ENCODE measurements around the gene ABCC4. TPM values are rescaled to one million over a fixed set of nuclear protein-coding genes. Genes with fewer than 3 reads are reported as not detected.

ABCC4 gene
- polyA plus RNA-seq, 1 experiment, result 140 TPM

GRCh38 chr13:95224064-95224463, 77.2 kb downstream of the ABCC4 start:
- ChIA-PET CTCF (interaction anchor here (0.7 to 1.7 kb wide), 3 partner anchors 19 to 180 kb away, joined by 3 to 7 read pairs (median 4); no protein-coding TSS in a partner anchor), POLR2A (interaction anchor here (0.7 kb wide), 1 partner anchor 89 kb away, joined by 5 read pairs; no protein-coding TSS in a partner anchor)
- TF ChIP-seq CTCF (IDR thresholded peaks at IDR 0.05; ENCODE audit: low read depth, low read length), result no peak
- no peak overlapping the region for H3K4me3 ChIP-seq (ENCODE audit: low read depth, low read length)
- no peaks in the 10 kb centered on the region for H3K9me3 ChIP-seq (ENCODE audit: control insufficient read depth, insufficient read depth, low read length)
- no peak for DNase-seq (ENCODE audit: low read depth, low spot score)
- H3K27me3 ChIP-seq (ENCODE audit: control insufficient read depth, insufficient read depth, low read length), result no peaks in the 10 kb centered on the region
- H3K27ac ChIP-seq (ENCODE audit: low read depth, low read length), result no peak overlapping the region

GRCh38 chr13:95222733-95223018, 78.6 kb downstream of the ABCC4 start:
- DNase-seq (ENCODE audit: low read depth, low spot score), result no peak
- no peaks in the 10 kb centered on the region for H3K27me3 ChIP-seq (ENCODE audit: control insufficient read depth, insufficient read depth, low read length)
- CTCF ChIA-PET, result interaction anchor here (1.6 kb wide), 1 partner anchor 182 kb away, joined by 4 read pairs; no protein-coding TSS in a partner anchor
- no peak overlapping the region for H3K4me3 ChIP-seq (ENCODE audit: low read depth, low read length)
- TF ChIP-seq CTCF (IDR thresholded peaks at IDR 0.05; ENCODE audit: low read depth, low read length), result no peak
- no peaks in the 10 kb centered on the region for H3K9me3 ChIP-seq (ENCODE audit: control insufficient read depth, insufficient read depth, low read length)
- H3K27ac ChIP-seq (ENCODE audit: low read depth, low read length), result no peak overlapping the region
- POLR2A ChIA-PET, result interaction anchor here (0.6 to 1.2 kb wide), 2 partner anchors 33 to 49 kb away, joined by 3 to 4 read pairs; no protein-coding TSS in a partner anchor

- no peak for DNase-seq (ENCODE audit: low read depth, low spot score)
- no peak for TF ChIP-seq CTCF (IDR thresholded peaks at IDR 0.05; ENCODE audit: low read depth, low read length)
- Histone ChIP-seq H3K27ac (ENCODE audit: low read depth, low read length) (no peak overlapping the region), H3K4me3 (ENCODE audit: low read depth, low read length) (no peak overlapping the region), H3K9me3 (ENCODE audit: control insufficient read depth, insufficient read depth, low read length) (no peaks in the 10 kb centered on the region), H3K27me3 (ENCODE audit: control insufficient read depth, insufficient read depth, low read length) (no peaks in the 10 kb centered on the region)
- ChIA-PET POLR2A (interaction anchor here (0.6 to 1.2 kb wide), 2 partner anchors 34 to 49 kb away, joined by 3 to 4 read pairs; no protein-coding TSS in a partner anchor), CTCF (interaction anchor here (1.6 to 1.9 kb wide), 2 partner anchors 33 to 182 kb away, joined by 4 read pairs; no protein-coding TSS in a partner anchor)
Measured at GRCh38 chr13:95221971-95222732, 79.1 kb downstream of the ABCC4 start.

GRCh38 chr13:95220611-95221010, 80.6 kb downstream of the ABCC4 start:
- Histone ChIP-seq H3K27me3 (ENCODE audit: control insufficient read depth, insufficient read depth, low read length) (no peaks in the 10 kb centered on the region), H3K27ac (ENCODE audit: low read depth, low read length) (no peak overlapping the region), H3K9me3 (ENCODE audit: control insufficient read depth, insufficient read depth, low read length) (no peaks in the 10 kb centered on the region), H3K4me3 (ENCODE audit: low read depth, low read length) (no peak overlapping the region)
- TF ChIP-seq CTCF (IDR thresholded peaks at IDR 0.05; ENCODE audit: low read depth, low read length), result no peak
- ChIA-PET CTCF (interaction anchor here (1.9 kb wide), 1 partner anchor 31 kb away, joined by 4 read pairs; no protein-coding TSS in a partner anchor), POLR2A (no interaction called here)
- DNase-seq (ENCODE audit: low read depth, low spot score), result no peak

All from AG04450 (cell line).